ENCODE results near the gene MMP25.
"Not testable (repeated sequence)": the region's sequence is repeated elsewhere in the genome, so short reads cannot be mapped to it uniquely, and the experiment has no call there.

- not testable (repeated sequence) for TF ChIP-seq CTCF, POLR2A (IDR thresholded peaks at IDR 0.05)
Observed at GRCh38 chr16:3081957-3082356, 35.6 kb downstream of the MMP25 start.

Measured in Peyer's patch (tissue), 4 donors.